Measurements from ENCODE around the gene SLC5A11.
"Not testable (repeated sequence)": the region's sequence is repeated elsewhere in the genome, so short reads cannot be mapped to it uniquely, and the experiment has no call there.

SLC5A11 gene

GRCh38 chr16:24861461-24861860, 15.7 kb downstream of the SLC5A11 start:
- no peak for DNase-seq

GRCh38 chr16:24863582-24864437, 18.0 kb downstream of the SLC5A11 start:
- no peak for DNase-seq

- DNase-seq: no peak
Observed at GRCh38 chr16:24869033-24869432, 23.3 kb downstream of the SLC5A11 start.

GRCh38 chr16:24871891-24872290, 26.1 kb downstream of the SLC5A11 start:
- no peak for DNase-seq

- DNase-seq: no peak
Observed at GRCh38 chr16:24873028-24873427, 27.3 kb downstream of the SLC5A11 start.

- no peak for DNase-seq
Observed at GRCh38 chr16:24875466-24875865, 29.7 kb downstream of the SLC5A11 start.

GRCh38 chr16:24876231-24876630, 30.5 kb downstream of the SLC5A11 start:
- DNase-seq: no peak

GRCh38 chr16:24879684-24880083, 33.9 kb downstream of the SLC5A11 start:
- no peak for DNase-seq

GRCh38 chr16:24883714-24884151, 38.0 kb downstream of the SLC5A11 start:
- DNase-seq: no peak

- no peak for DNase-seq
Observed at GRCh38 chr16:24887472-24887871, 41.7 kb downstream of the SLC5A11 start.

GRCh38 chr16:24890746-24891145, 45.0 kb downstream of the SLC5A11 start:
- DNase-seq: no peak

- DNase-seq: no peak
Observed at GRCh38 chr16:24896439-24896838, 50.7 kb downstream of the SLC5A11 start.

- DNase-seq: not testable (repeated sequence)
Observed at GRCh38 chr16:24897522-24897921, 51.8 kb downstream of the SLC5A11 start.

- DNase-seq: no peak
Observed at GRCh38 chr16:24900230-24900629, 54.5 kb downstream of the SLC5A11 start.

GRCh38 chr16:24906199-24906808, 60.5 kb downstream of the SLC5A11 start:
- peak; percentile 22 for DNase-seq

- no peak for DNase-seq
Observed at GRCh38 chr16:24906901-24907300, 61.1 kb downstream of the SLC5A11 start.

- no peak for DNase-seq
Observed at GRCh38 chr16:24908716-24909115, 63.0 kb downstream of the SLC5A11 start.

- DNase-seq: no peak
Observed at GRCh38 chr16:24909856-24910255, 64.1 kb downstream of the SLC5A11 start.

GRCh38 chr16:24915019-24915418, 69.3 kb downstream of the SLC5A11 start:
- DNase-seq: no peak

- no peak for DNase-seq
Observed at GRCh38 chr16:24915576-24915975, 69.8 kb downstream of the SLC5A11 start.

GRCh38 chr16:24917236-24917635, 71.5 kb downstream of the SLC5A11 start:
- DNase-seq: no peak

GRCh38 chr16:24917891-24918290, 72.1 kb downstream of the SLC5A11 start:
- no peak for DNase-seq

- no peak for DNase-seq
Observed at GRCh38 chr16:24918641-24919040, 72.9 kb downstream of the SLC5A11 start.

- DNase-seq: no peak
Observed at GRCh38 chr16:24919536-24919935, 73.8 kb downstream of the SLC5A11 start.

Data from fibroblast of skin of back (primary cell).